Endothelial cell of umbilical vein (primary cell): Measurements from ENCODE around the gene GATAD2A. TPM values are rescaled to one million over a fixed set of nuclear protein-coding genes. Genes with fewer than 3 reads are reported as not detected.
"Not testable (repeated sequence)": the region's sequence is repeated elsewhere in the genome, so short reads cannot be mapped to it uniquely, and the experiment has no call there.

Experiments used
- BruUV-seq: library from RNA; stranded (reverse); fragments of 400-500 nt; replicated peaks from 2 replicates; lab custom pipeline; 2021; lab: Mats Ljungman, UMichigan
- CTCF ChIA-PET: fragments of 300-600, 350-600 bp; sonication (Branson Sonifier 250); formaldehyde crosslinking; loops from one replicate; lab custom pipeline; 2021; ENCODE audit warnings: antibody characterized with exemption, inconsistent platforms; lab: Charles Lee
- POLR2A ChIA-PET: fragments of 300-600, 350-600 bp; sonication (Branson Sonifier 250); formaldehyde crosslinking; loops from one replicate; lab custom pipeline; 2021; ENCODE audit warnings: antibody characterized with exemption, inconsistent platforms; lab: Charles Lee
- DNase-seq: peaks from one replicate; pipeline ENCODE4 v3.0.0-alpha.2; 2011; ENCODE audit warnings: low read depth, low spot score
- FAIRE-seq: peaks from 2 replicates; lab custom pipeline; 2011; peaks lifted over from hg19 to GRCh38; lab: Jason Lieb, UNC
- H2AFZ ChIP-seq: 2 replicates; pipeline ENCODE4 v1.6.0; 2012; ENCODE audit warnings: low read depth, low read length, control low read depth, inconsistent platforms
- H3K27ac ChIP-seq: 2 replicates; pipeline ENCODE4 v1.5.1; 2011; ENCODE audit warnings: low read depth, mild to moderate bottlenecking, control low read depth, low read length, moderate library complexity; ENCODE audit not compliant: insufficient read depth
- H3K27me3 ChIP-seq, 2 experiments: 2 replicates each; pipeline versions ENCODE4 v1.6.0 to v1.6.1; 2011; ENCODE audit warnings: low read length in 2 of 2, mixed read lengths in 1 of 2; ENCODE audit not compliant: control insufficient read depth in 2 of 2, insufficient read depth in 2 of 2
- H3K36me3 ChIP-seq, 2 experiments: 2 replicates in 1 of 2; 3 replicates in 1 of 2; pipeline ENCODE4 v1.5.1; 2011; ENCODE audit warnings: low read length in 2 of 2, mild to moderate bottlenecking in 1 of 2, moderate library complexity in 1 of 2; ENCODE audit not compliant: control insufficient read depth in 2 of 2, insufficient read depth in 2 of 2; ENCODE audit errors: extremely low read depth in 1 of 2
- H3K4me1 ChIP-seq: 3 replicates; pipeline ENCODE4 v1.5.1; 2011; ENCODE audit warnings: mild to moderate bottlenecking, low read length; ENCODE audit not compliant: control insufficient read depth, insufficient read depth; ENCODE audit errors: extremely low read depth
- H3K4me2 ChIP-seq: 2 replicates; pipeline ENCODE4 v1.6.1; 2011; ENCODE audit warnings: low read length, control low read depth, mixed read lengths; ENCODE audit not compliant: insufficient read depth
- H3K4me3 ChIP-seq, 3 experiments: fragments of 200-600 bp in 1 of 3; sonication (generic), shearing (Covaris generic) in 1 of 3; replicated peaks in 1 of 3; 2 replicates each; pipeline ENCODE4 v1.5.1; 2011 to 2016; ENCODE audit warnings: control low read depth in 3 of 3, low read length in 3 of 3, mild to moderate bottlenecking in 2 of 3, inconsistent platforms in 1 of 3, low read depth in 1 of 3, moderate library complexity in 1 of 3; ENCODE audit not compliant: insufficient read depth in 1 of 3
- H3K79me2 ChIP-seq: 2 replicates; pipeline ENCODE4 v1.6.0; 2012; ENCODE audit warnings: low read length, inconsistent platforms; ENCODE audit not compliant: control insufficient read depth, insufficient read depth
- H3K9ac ChIP-seq: replicated peaks from 2 replicates; pipeline ENCODE3; 2011; ENCODE audit warnings: low read length, control low read depth; ENCODE audit not compliant: insufficient read depth; ENCODE audit errors: extremely low read depth
- H3K9me1 ChIP-seq: replicated peaks from 3 replicates; pipeline ENCODE4 v1.6.0; 2011; ENCODE audit warnings: mild to moderate bottlenecking, low read length; ENCODE audit not compliant: control insufficient read depth, insufficient read depth; ENCODE audit errors: extremely low read depth
- H3K9me3 ChIP-seq: replicated peaks from 2 replicates; pipeline ENCODE4 v1.5.1; 2012; ENCODE audit warnings: low read length, inconsistent platforms; ENCODE audit not compliant: control insufficient read depth, insufficient read depth
- H4K20me1 ChIP-seq: replicated peaks from 2 replicates; pipeline ENCODE3; 2011; ENCODE audit warnings: mild to moderate bottlenecking, low read length; ENCODE audit not compliant: control insufficient read depth, insufficient read depth; ENCODE audit errors: extremely low read depth
- JUN ChIP-seq: IDR thresholded peaks from 2 replicates; pipeline ENCODE4 v1.6.1; 2011; ENCODE audit warnings: borderline replicate concordance, low read depth; ENCODE audit not compliant: insufficient read length, insufficient read depth
- MAX ChIP-seq: IDR thresholded peaks from 2 replicates; pipeline ENCODE4 v1.6.1; 2011; ENCODE audit not compliant: insufficient read depth, insufficient read length
- dilution Hi-C: fragments of 300-500 bp; cut with MboI; formaldehyde crosslinking; loops from one replicate; pipeline ENCODE4 v1.15.0; 2019; ENCODE audit warnings: low sequenced_read_pairs; ENCODE audit not compliant: extremely low pct_ligation_motif_present
- intact Hi-C: fragments of 100-400 bp; cut with micrococcal nuclease; formaldehyde crosslinking; loops from one replicate; pipeline ENCODE4 v1.10.0; 2022
- polyA plus RNA-seq, 4 experiments: library from polyadenylated mRNA; depleted of rRNA in 3 of 4; stranded (reverse) in 3 of 4; unstranded in 1 of 4; fragments of >200 nt; gene quantifications; 2 replicates each; pipeline versions ENCODE4 v1.2.1 to v1.2.3, GENCODE V29; 2011 to 2012; ENCODE audit warnings: missing spikeins in 1 of 4
- total RNA-seq: library from RNA; stranded (reverse); gene quantifications from 2 replicates; pipeline ENCODE4 v1.2.3, GENCODE V29; 2021

Gene GATAD2A
- total and polyA plus RNA-seq, 2 donors (not counting 3 experiments of a cell fraction or from before 2014, with no cell fraction given), result 27.3 to 134 TPM

- dilution Hi-C loops, H4K20me1 ChIP-seq, POLR2A ChIA-PET, DNase-seq, H2AFZ ChIP-seq, H3K4me3 ChIP-seq, H3K9me3 ChIP-seq, H3K36me3 ChIP-seq, H3K9ac ChIP-seq, H3K4me2 ChIP-seq, FAIRE-seq, H3K9me1 ChIP-seq, BruUV-seq, H3K27ac ChIP-seq, intact Hi-C loops, H3K27me3 ChIP-seq: not testable (repeated sequence)
- peaks cover 55% of the 10 kb centered on the region for H3K79me2 ChIP-seq
- peaks cover 22% of the 10 kb centered on the region for H3K4me1 ChIP-seq
- CTCF ChIA-PET, result interaction anchor here (1.4 kb wide), 1 partner anchor 96 kb away, joined by 4 read pairs; no protein-coding TSS in a partner anchor
Observed at GRCh38 chr19:19394333-19394732, 11.1 kb upstream of the GATAD2A start.

GRCh38 chr19:19399733-19400433, 5.6 kb upstream of the GATAD2A start:
- FAIRE-seq, result peak; percentile 78
- peaks cover 26% of the 10 kb centered on the region for H3K79me2 ChIP-seq
- dilution Hi-C loops, result no loop called here

More at GRCh38 chr19:19399733-19400433, 5.6 kb upstream of the GATAD2A start:
- peak; percentile 38 for DNase-seq
- H3K9me1 ChIP-seq, result no peaks in the 10 kb centered on the region
- BruUV-seq, result no TSS peak
- no peaks in the 10 kb centered on the region for H4K20me1 ChIP-seq
- POLR2A ChIA-PET, result no interaction called here
- H3K27me3 ChIP-seq, result no peaks in the 10 kb centered on the region
- H3K4me3 ChIP-seq, result no peak overlapping the region
- H3K9ac ChIP-seq, result no peak overlapping the region
- H3K27ac ChIP-seq, result no peak overlapping the region
- peaks cover 12% of the 10 kb centered on the region for H3K4me1 ChIP-seq
- CTCF ChIA-PET, result no interaction called here
- H3K9me3 ChIP-seq, result no peaks in the 10 kb centered on the region
- no peak overlapping the region for H3K4me2 ChIP-seq
- no peak overlapping the region for H2AFZ ChIP-seq
- no peaks in the 10 kb centered on the region for H3K36me3 ChIP-seq
- no peak for TF ChIP-seq MAX
- no peak for TF ChIP-seq JUN
- intact Hi-C loops, result no loop called here
